B cell (primary cell): ENCODE data around the gene STK40. TPM values are rescaled to one million over a fixed set of nuclear protein-coding genes. Genes with fewer than 3 reads are reported as not detected.

ENCODE experiments used
- ATAC-seq: fragments of 200-7000 bp; cut with Tn5 transposase; one replicate; pipeline ENCODE4 v1.10.0; 2021; ENCODE audit warnings: low read depth, mild to moderate bottlenecking, moderate number of reproducible peaks, moderate library complexity
- CTCF ChIA-PET: fragments of 350-600 bp; sonication (Branson Sonifier 250); formaldehyde crosslinking; loops from one replicate; lab custom pipeline; 2021; ENCODE audit warnings: antibody characterized with exemption, inconsistent platforms; lab: Charles Lee
- POLR2A ChIA-PET: fragments of 350-600 bp; sonication (Branson Sonifier 250); formaldehyde crosslinking; loops from one replicate; lab custom pipeline; 2021; ENCODE audit warnings: antibody characterized with exemption; lab: Charles Lee
- DNase-seq: peaks from one replicate; pipeline ENCODE4 v3.0.0; 2013
- H2AFZ ChIP-seq: 2 replicates; pipeline ENCODE4 v1.6.1; 2012; ENCODE audit warnings: mild to moderate bottlenecking, low read depth, low read length; ENCODE audit not compliant: insufficient read depth, poor library complexity, severe bottlenecking
- H3K27ac ChIP-seq, 2 donors: 1 replicate in 1 of 2; 2 replicates in 1 of 2; pipeline ENCODE4 v1.5.1; 2012 to 2013; ENCODE audit warnings: low read length in 2 of 2, mild to moderate bottlenecking in 2 of 2, moderate library complexity in 1 of 2
- H3K27me3 ChIP-seq, 4 experiments: fragments of 200-600 bp in 1 of 4; sonication (generic) in 1 of 4; replicated peaks in 1 of 4; 1 replicate in 2 of 4; 2 replicates in 2 of 4; pipeline versions ENCODE4 v1.6.1 to v1.7.0; 2013 to 2016; ENCODE audit warnings: low read length in 3 of 4, mild to moderate bottlenecking in 2 of 4, mixed read lengths in 1 of 4, moderate library complexity in 1 of 4; ENCODE audit not compliant: insufficient read depth in 4 of 4, control insufficient read depth in 3 of 4; ENCODE audit errors: control extremely low read depth in 1 of 4
- H3K36me3 ChIP-seq, 2 experiments: replicated peaks in 1 of 2; 1 replicate in 1 of 2; 2 replicates in 1 of 2; pipeline versions ENCODE4 v1.6.1 to v1.7.1; 2013; ENCODE audit warnings: low read length in 1 of 2; ENCODE audit not compliant: insufficient read depth in 2 of 2, control insufficient read depth in 1 of 2; ENCODE audit errors: control extremely low read depth in 1 of 2, extremely low read depth in 1 of 2
- H3K4me1 ChIP-seq, 2 donors: fragments of 200-600 bp in 1 of 2; sonication (generic) in 1 of 2; 1 replicate in 1 of 2; 2 replicates in 1 of 2; pipeline versions ENCODE4 v1.5.1 to v1.6.1; 2013 to 2017; ENCODE audit warnings: low read length in 2 of 2; ENCODE audit not compliant: control insufficient read depth in 2 of 2, insufficient read depth in 2 of 2
- H3K4me2 ChIP-seq: replicated peaks from 2 replicates; pipeline ENCODE3; 2012; ENCODE audit warnings: mild to moderate bottlenecking, low read depth, low read length; ENCODE audit not compliant: poor library complexity, severe bottlenecking
- H3K4me3 ChIP-seq, 5 experiments: fragments of 200-600 bp in 1 of 5; sonication (generic) in 1 of 5; 1 replicate in 3 of 5; 2 replicates in 2 of 5; pipeline versions ENCODE4 v1.5.1 to v1.7.0; 2011 to 2016; ENCODE audit warnings: low read length in 4 of 5, mild to moderate bottlenecking in 4 of 5, low read depth in 2 of 5, control low read depth in 1 of 5, moderate library complexity in 1 of 5; ENCODE audit not compliant: insufficient read depth in 1 of 5; ENCODE audit errors: control extremely low read depth in 1 of 5, extremely low read depth in 1 of 5
- H3K79me2 ChIP-seq: fragments of 200-600 bp; sonication (generic); one replicate; pipeline ENCODE4 v1.6.0; 2016; ENCODE audit warnings: low read length; ENCODE audit not compliant: control insufficient read depth, insufficient read depth
- H3K9ac ChIP-seq: fragments of 200-600 bp; sonication (generic); 2 replicates; pipeline ENCODE4 v1.6.1; 2017; ENCODE audit warnings: mild to moderate bottlenecking, low read length, moderate library complexity
- H3K9me3 ChIP-seq, 3 donors: one replicate each; pipeline versions ENCODE4 v1.6.1 to v1.7.1; 2013; ENCODE audit warnings: low read length in 2 of 3; ENCODE audit not compliant: control insufficient read depth in 2 of 3, insufficient read depth in 1 of 3; ENCODE audit errors: control extremely low read depth in 1 of 3
- H4K20me1 ChIP-seq: 2 replicates; pipeline ENCODE4 v1.6.0; 2012; ENCODE audit warnings: mild to moderate bottlenecking, low read length; ENCODE audit not compliant: insufficient read depth, control insufficient read depth, poor library complexity, severe bottlenecking
- H3K27ac Mint-ChIP-seq: one replicate; pipeline ENCODE4 v1.8.0; 2021; ENCODE audit warnings: mixed read lengths
- H3K27me3 Mint-ChIP-seq: one replicate; pipeline ENCODE4 v1.8.0; 2021; ENCODE audit warnings: mixed read lengths
- H3K4me1 Mint-ChIP-seq: one replicate; pipeline ENCODE4 v1.8.0; 2021; ENCODE audit warnings: mixed read lengths
- H3K4me3 Mint-ChIP-seq: one replicate; pipeline ENCODE4 v1.8.0; 2021; ENCODE audit warnings: mixed read lengths
- H3K9me3 Mint-ChIP-seq: one replicate; pipeline ENCODE4 v1.8.0; 2022; ENCODE audit warnings: mixed read lengths; ENCODE audit not compliant: insufficient read depth
- CTCF ChIP-seq: fragments of 200-600 bp; IDR thresholded peaks from one replicate; pipeline ENCODE4 v1.8.0; 2022; ENCODE audit warnings: antibody characterized with exemption, mild to moderate bottlenecking
- EZH2 ChIP-seq: IDR thresholded peaks from 2 replicates; pipeline ENCODE4 v1.6.1; 2012; ENCODE audit warnings: borderline replicate concordance, low read depth, mild to moderate bottlenecking, moderate library complexity, low read length; ENCODE audit not compliant: insufficient read depth, poor library complexity, severe bottlenecking
- WGBS: methylation state at CpG from one replicate; pipeline ENCODE4 v1.1.5; 2013; ENCODE audit warnings: missing lambda C conversion rate; ENCODE audit not compliant: insufficient coverage; 5-methylcytosine and 5-hydroxymethylcytosine counted together
- intact Hi-C: fragments of 100-400 bp; cut with micrococcal nuclease; formaldehyde crosslinking; loops from one replicate; pipeline ENCODE4 v1.10.0; 2022
- polyA plus RNA-seq: library from polyadenylated mRNA; depleted of rRNA; stranded (reverse); fragments of >200 nt; gene quantifications from 2 replicates; pipeline ENCODE4 v1.2.3, GENCODE V29; 2012
- total RNA-seq, 2 donors: library from RNA; stranded (reverse); fragments of 120-200 nt in 1 of 2; gene quantifications; 1 replicate in 1 of 2; 2 replicates in 1 of 2; pipeline versions ENCODE4 v1.2.3 to v1.2.4, GENCODE V29; 2013 to 2022

STK40 gene
- total and polyA plus RNA-seq, 2 donors (not counting 1 experiment from before 2014, with no cell fraction given), result 53.1 to 69.1 TPM

- H3K9me3 ChIP-seq, result no peaks in the 10 kb centered on the region
- peaks cover 76% of the 10 kb centered on the region for H3K4me1 Mint-ChIP-seq
- peaks cover 91% of the 10 kb centered on the region for H3K79me2 ChIP-seq
- peaks cover 57% of the 10 kb centered on the region for H4K20me1 ChIP-seq
- H3K9ac ChIP-seq, result no peak overlapping the region
- H3K27ac Mint-ChIP-seq, result no peak overlapping the region
- no peak overlapping the region for H3K4me3 ChIP-seq
- no peak overlapping the region for H3K4me3 Mint-ChIP-seq
- H3K4me2 ChIP-seq, result peak overlapping the region; percentile 29
- WGBS, result 98% methylated on average over 4 of the region's 4 CpGs
- DNase-seq (no peak), ATAC-seq (no peak)
- peaks cover 54 to 70% of the 10 kb centered on the region in 2 donors for H3K4me1 ChIP-seq
- TF ChIP-seq CTCF (no peak), EZH2 (no peak)
- peak overlapping the region in 1 of 2 donors; percentile 13 for H3K27ac ChIP-seq
- no peaks in the 10 kb centered on the region for H3K27me3 Mint-ChIP-seq
- H3K36me3 ChIP-seq, result peaks cover 0 to 13% of the 10 kb centered on the region in 2 experiments
- CTCF ChIA-PET, result interaction anchor here (0.9 to 4.2 kb wide), 4 partner anchors 16 to 97 kb away, joined by 3 to 30 read pairs (median 3); no protein-coding TSS in a partner anchor
- POLR2A ChIA-PET, result interaction anchor here (1.1 to 1.3 kb wide), 2 partner anchors 17 to 22 kb away, joined by 3 read pairs; no protein-coding TSS in a partner anchor
- H3K27me3 ChIP-seq, result no peaks in the 10 kb centered on the region
- H2AFZ ChIP-seq, result no peak overlapping the region
- H3K9me3 Mint-ChIP-seq, result no peaks in the 10 kb centered on the region
- intact Hi-C loops, result no loop called here
These were observed 2.5 kb downstream of the STK40 start for GRCh38 chr1:36383240-36383639.

- peaks cover 54 to 70% of the 10 kb centered on the region in 2 donors for H3K4me1 ChIP-seq
- Mint-ChIP-seq H3K4me1 (peaks cover 78% of the 10 kb centered on the region), H3K4me3 (peak overlapping the region; percentile 7), H3K27me3 (no peaks in the 10 kb centered on the region), H3K9me3 (no peaks in the 10 kb centered on the region), H3K27ac (peak overlapping the region; percentile 46)
- no peak overlapping the region for H3K4me2 ChIP-seq
- WGBS, result 100% methylated on average over 3 of the region's 4 CpGs
- POLR2A ChIA-PET, result interaction anchor here (1.1 kb wide), 1 partner anchor 16 kb away, joined by 3 read pairs; no protein-coding TSS in a partner anchor
- CTCF ChIA-PET, result interaction anchor here (0.9 to 4.2 kb wide), 6 partner anchors 15 to 97 kb away, joined by 3 to 30 read pairs (median 3); no protein-coding TSS in a partner anchor
- H3K9ac ChIP-seq, result no peak overlapping the region
- DNase-seq (no peak), ATAC-seq (no peak)
- H3K79me2 ChIP-seq, result peaks cover 91% of the 10 kb centered on the region
- no peak overlapping the region for H2AFZ ChIP-seq
- no peak overlapping the region for H3K4me3 ChIP-seq
- peak overlapping the region in 1 of 2 donors; percentile 14 for H3K27ac ChIP-seq
- peaks cover 57% of the 10 kb centered on the region for H4K20me1 ChIP-seq
- TF ChIP-seq CTCF (no peak), EZH2 (no peak)
- peaks cover 0 to 13% of the 10 kb centered on the region in 2 experiments for H3K36me3 ChIP-seq
- intact Hi-C loops, result no loop called here
- no peaks in the 10 kb centered on the region for H3K27me3 ChIP-seq
- no peaks in the 10 kb centered on the region for H3K9me3 ChIP-seq
These were observed 3.1 kb downstream of the STK40 start for GRCh38 chr1:36382669-36383068.
